ENCODE measurements around the gene CHST15. TPM values are rescaled to one million over a fixed set of nuclear protein-coding genes. Genes with fewer than 3 reads are reported as not detected.

Gene CHST15
- total and polyA plus RNA-seq, 12 donors, result 5.2 to 54.5 (median 29.2) TPM

DNA sequence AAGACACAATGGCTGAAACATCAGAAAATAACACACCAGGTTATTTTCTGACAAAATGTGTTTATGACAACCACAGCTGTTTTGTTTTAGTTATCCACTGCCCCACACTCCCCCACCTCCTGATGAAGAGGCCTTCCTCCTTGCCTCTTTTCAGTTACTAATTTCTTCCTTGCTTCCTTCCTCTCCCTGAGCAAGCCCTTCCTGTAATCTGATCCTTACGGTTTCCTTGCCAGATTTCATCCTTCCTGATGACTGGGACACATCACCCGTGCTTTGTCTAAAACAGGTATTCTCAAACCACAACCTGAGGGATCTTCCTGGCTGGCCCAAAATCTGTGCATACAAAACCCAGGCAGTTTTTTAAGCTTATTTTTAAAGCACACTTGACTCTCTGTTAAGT is 39.4 kb downstream of the CHST15 start:
- Histone ChIP-seq H3K27ac (peak overlapping the region in 1 of 5 donors; percentile 5), H3K4me3 (no peak overlapping the region), H3K9me3 (replicated peaks in 1 of 3) (no peaks in the 10 kb centered on the region), H3K27me3 (no peaks in the 10 kb centered on the region), H3K36me3 (replicated peaks in 1 of 2) (no peaks in the 10 kb centered on the region), H3K4me1 (replicated peaks in 1 of 2) (peaks cover 0 to 24% of the 10 kb centered on the region in 2 donors)
- TF ChIP-seq, protein P1, sequence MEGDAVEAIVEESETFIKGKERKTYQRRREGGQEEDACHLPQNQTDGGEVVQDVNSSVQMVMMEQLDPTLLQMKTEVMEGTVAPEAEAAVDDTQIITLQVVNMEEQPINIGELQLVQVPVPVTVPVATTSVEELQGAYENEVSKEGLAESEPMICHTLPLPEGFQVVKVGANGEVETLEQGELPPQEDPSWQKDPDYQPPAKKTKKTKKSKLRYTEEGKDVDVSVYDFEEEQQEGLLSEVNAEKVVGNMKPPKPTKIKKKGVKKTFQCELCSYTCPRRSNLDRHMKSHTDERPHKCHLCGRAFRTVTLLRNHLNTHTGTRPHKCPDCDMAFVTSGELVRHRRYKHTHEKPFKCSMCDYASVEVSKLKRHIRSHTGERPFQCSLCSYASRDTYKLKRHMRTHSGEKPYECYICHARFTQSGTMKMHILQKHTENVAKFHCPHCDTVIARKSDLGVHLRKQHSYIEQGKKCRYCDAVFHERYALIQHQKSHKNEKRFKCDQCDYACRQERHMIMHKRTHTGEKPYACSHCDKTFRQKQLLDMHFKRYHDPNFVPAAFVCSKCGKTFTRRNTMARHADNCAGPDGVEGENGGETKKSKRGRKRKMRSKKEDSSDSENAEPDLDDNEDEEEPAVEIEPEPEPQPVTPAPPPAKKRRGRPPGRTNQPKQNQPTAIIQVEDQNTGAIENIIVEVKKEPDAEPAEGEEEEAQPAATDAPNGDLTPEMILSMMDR (IDR thresholded peaks at IDR 0.05), result no peak
- TF ChIP-seq POLR2A (IDR thresholded peaks at IDR 0.05), result no peak
- intact Hi-C loops (cut with DNase I), result no loop called here
- WGBS, 4 donors, result 30 to 52% (median 47%) methylated on average over 2 of the region's 2 CpGs
- no peak for DNase-seq

DNA sequence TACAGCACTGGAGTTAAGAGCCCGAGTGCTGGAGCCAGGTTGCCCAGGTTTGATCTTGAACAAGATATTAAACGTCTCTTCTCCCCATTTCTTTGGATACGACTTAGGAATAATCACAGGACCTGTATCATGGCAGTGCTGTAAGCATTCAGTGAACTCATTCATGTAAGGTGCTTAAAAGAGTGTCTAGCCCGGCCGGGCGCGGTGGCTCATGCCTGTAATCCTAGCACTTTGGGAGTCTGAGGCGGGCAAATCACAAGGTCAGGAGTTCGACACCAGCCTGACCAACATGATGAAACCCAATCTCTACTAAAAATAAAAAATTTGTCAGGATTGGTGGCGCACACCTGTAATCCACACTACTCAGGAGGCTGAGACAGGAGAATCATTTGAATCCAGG is 40.8 kb downstream of the CHST15 start:
- H3K27ac ChIP-seq, result no peak overlapping the region
- intact Hi-C loops (cut with DNase I), result no loop called here
- H3K9me3 ChIP-seq (replicated peaks in 1 of 3), result no peaks in the 10 kb centered on the region
- 91 to 94% (median 93%) methylated on average over 8 to 10 of the region's 10 CpGs for WGBS, 4 donors
- TF ChIP-seq, protein P1 (IDR thresholded peaks at IDR 0.05), result no peak
- no peak for TF ChIP-seq POLR2A (IDR thresholded peaks at IDR 0.05)
- no peaks in the 10 kb centered on the region for H3K36me3 ChIP-seq (replicated peaks in 1 of 2)
- no peaks in the 10 kb centered on the region for H3K27me3 ChIP-seq
- DNase-seq, result no peak
- no peak overlapping the region for H3K4me3 ChIP-seq
- peaks cover 0 to 13% of the 10 kb centered on the region in 2 donors for H3K4me1 ChIP-seq (replicated peaks in 1 of 2)

DNA sequence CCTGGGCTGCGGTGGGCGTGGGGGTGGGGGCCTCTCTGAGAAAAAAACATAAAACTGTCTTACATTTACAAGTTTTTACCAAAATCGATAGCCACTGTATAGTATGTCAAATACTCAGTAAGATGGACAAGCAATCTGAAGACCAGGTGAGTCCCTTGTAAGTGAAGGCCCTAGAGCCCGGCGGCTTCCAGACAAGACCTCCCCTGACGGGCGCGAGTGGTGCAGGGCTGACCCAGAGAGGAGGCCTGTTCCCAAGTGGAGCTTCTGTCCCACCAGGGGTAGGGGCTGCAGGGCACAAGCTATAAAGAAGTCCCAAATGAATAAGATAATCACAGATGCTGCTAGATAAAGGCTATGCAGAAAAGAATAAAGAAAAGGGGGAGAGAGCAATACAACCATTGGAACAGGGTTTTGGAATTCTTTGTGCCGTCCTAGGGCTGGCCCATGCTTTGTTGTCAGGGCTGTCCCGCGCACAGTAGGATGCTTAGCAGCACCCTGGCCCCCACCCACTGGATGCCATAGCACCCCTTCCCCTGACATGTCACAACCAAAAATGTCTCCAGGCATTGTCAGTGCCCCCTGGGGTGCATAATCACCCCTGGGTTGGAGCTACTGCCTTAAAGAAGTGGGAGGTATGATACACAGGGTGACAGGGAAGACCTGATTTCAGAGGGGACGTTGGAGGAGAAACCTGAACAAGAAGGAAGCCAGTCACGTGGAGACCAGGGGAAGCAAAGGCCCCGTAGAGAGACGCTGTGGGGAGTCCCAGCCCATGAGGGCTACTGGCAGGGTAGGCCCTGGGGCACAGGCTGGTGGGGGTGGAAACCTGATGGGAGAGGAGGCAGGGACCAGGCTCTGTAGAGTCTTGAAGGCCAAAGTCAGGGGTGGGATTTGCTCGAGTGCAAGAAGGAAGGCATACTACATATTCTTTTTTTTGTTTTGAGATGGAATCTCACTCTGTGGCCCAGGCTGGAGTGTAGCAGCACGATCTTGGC is 43.1 kb downstream of the CHST15 start:
- Histone ChIP-seq H3K4me1 (replicated peaks in 1 of 2) (peaks cover 0 to 6% of the 10 kb centered on the region in 2 donors), H3K9me3 (replicated peaks in 1 of 3) (no peaks in the 10 kb centered on the region), H3K36me3 (replicated peaks in 1 of 2) (no peaks in the 10 kb centered on the region), H3K27me3 (no peaks in the 10 kb centered on the region), H3K27ac (peak overlapping the region in 2 of 5 donors; percentile 21 to 78), H3K4me3 (no peak overlapping the region)
- no peak for DNase-seq
- WGBS, 4 donors, result 84 to 89% (median 86%) methylated on average over 17 of the region's 17 CpGs
- intact Hi-C loops (cut with DNase I), result no loop called here
- TF ChIP-seq, protein P1 (IDR thresholded peaks at IDR 0.05), result no peak
- no peak for TF ChIP-seq POLR2A (IDR thresholded peaks at IDR 0.05)

DNA sequence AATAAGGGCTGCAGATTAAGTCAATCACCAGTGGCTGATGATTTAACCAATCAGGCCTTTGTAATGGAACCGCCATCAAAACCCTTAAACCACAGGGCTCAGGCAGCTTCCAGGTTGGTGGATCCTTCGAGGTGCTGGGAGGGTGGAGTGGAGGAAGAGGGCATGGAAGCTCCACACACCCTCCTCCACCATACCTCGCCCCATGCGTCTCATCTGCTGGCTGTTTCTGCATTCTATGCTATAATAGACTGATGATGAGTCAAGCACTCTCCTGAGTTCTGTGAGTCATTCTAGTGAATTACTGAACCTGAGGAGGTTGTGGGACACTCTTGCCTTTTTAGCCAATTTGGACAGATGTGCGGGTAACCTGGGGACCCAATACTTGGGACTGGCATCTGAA is 43.9 kb downstream of the CHST15 start:
- no peak for TF ChIP-seq POLR2A (IDR thresholded peaks at IDR 0.05)
- TF ChIP-seq, protein P1 (IDR thresholded peaks at IDR 0.05), result no peak
- H3K27ac ChIP-seq, result peak overlapping the region in 2 of 5 donors; percentile 21 to 78
- no peaks in the 10 kb centered on the region for H3K9me3 ChIP-seq (replicated peaks in 1 of 3)
- H3K4me3 ChIP-seq, result no peak overlapping the region
- WGBS, 4 donors, result 90 to 100% (median 94%) methylated on average over 4 to 5 of the region's 5 CpGs
- H3K36me3 ChIP-seq (replicated peaks in 1 of 2), result no peaks in the 10 kb centered on the region
- intact Hi-C loops (cut with DNase I), result no loop called here
- no peak for DNase-seq
- H3K4me1 ChIP-seq (replicated peaks in 1 of 2), result peaks cover 0 to 3% of the 10 kb centered on the region in 2 donors
- no peaks in the 10 kb centered on the region for H3K27me3 ChIP-seq

Data from adrenal gland (tissue), 12 donors.